IMR-90 (cell line): ENCODE results near the gene CLDN10. TPM values are rescaled to one million over a fixed set of nuclear protein-coding genes. Genes with fewer than 3 reads are reported as not detected.

Source experiments
- ATAC-seq: fragments of 200-7000 bp; cut with Tn5 transposase; 2 replicates; pipeline ENCODE4 v1.9.1; 2020; ENCODE audit warnings: low read depth, mild to moderate bottlenecking, moderate library complexity
- BruUV-seq: library from RNA; stranded (reverse); fragments of 400-500 nt; replicated peaks from 2 replicates; lab custom pipeline; 2021; lab: Mats Ljungman, UMichigan
- CTCF ChIA-PET: fragments of 300-600 bp; formaldehyde crosslinking; extraction: SDS; loops from one replicate; lab custom pipeline; 2021; ENCODE audit warnings: antibody characterized with exemption; lab: Yijun Ruan, JAX
- POLR2A ChIA-PET: fragments of 300-600 bp; sonication (Branson Sonifier 250); formaldehyde crosslinking; loops from one replicate; lab custom pipeline; 2022; ENCODE audit warnings: antibody characterized with exemption; ENCODE audit not compliant: unreplicated experiment; lab: Charles Lee
- DNase-seq: peaks from one replicate; pipeline ENCODE4 v3.0.0; 2013
- H2AFZ ChIP-seq: replicated peaks from 2 replicates; pipeline ENCODE3; 2013; ENCODE audit warnings: low read length, mild to moderate bottlenecking; ENCODE audit not compliant: poor library complexity
- H2AK5ac ChIP-seq: 2 replicates; pipeline ENCODE4 v1.6.1; 2013; ENCODE audit warnings: low read depth, low read length, inconsistent platforms
- H2AK9ac ChIP-seq: replicated peaks from 2 replicates; pipeline ENCODE3; 2013; ENCODE audit warnings: mild to moderate bottlenecking, low read depth, low read length, moderate library complexity; ENCODE audit not compliant: poor library complexity
- H2BK120ac ChIP-seq: 2 replicates; pipeline ENCODE4 v1.6.1; 2013; ENCODE audit warnings: low read depth, low read length, inconsistent platforms
- H2BK15ac ChIP-seq: 3 replicates; pipeline ENCODE4 v1.6.1; 2013; ENCODE audit warnings: low read depth, low read length, inconsistent platforms
- H2BK20ac ChIP-seq: 2 replicates; pipeline ENCODE4 v1.6.1; 2013; ENCODE audit warnings: low read depth, mild to moderate bottlenecking, inconsistent platforms, low read length, moderate library complexity
- H2BK5ac ChIP-seq: 2 replicates; pipeline ENCODE4 v1.6.1; 2013; ENCODE audit warnings: mild to moderate bottlenecking, low read depth, low read length, inconsistent platforms; ENCODE audit not compliant: poor library complexity, severe bottlenecking
- H3K14ac ChIP-seq: replicated peaks from 2 replicates; pipeline ENCODE4 v1.6.1; 2013; ENCODE audit warnings: low read depth, low read length, inconsistent platforms
- H3K18ac ChIP-seq: 2 replicates; pipeline ENCODE4 v1.6.1; 2013; ENCODE audit warnings: low read depth, low read length, control low read depth
- H3K23ac ChIP-seq: 2 replicates; pipeline ENCODE4 v1.6.1; 2013; ENCODE audit warnings: low read depth, low read length, inconsistent platforms
- H3K27ac ChIP-seq: 2 replicates; pipeline ENCODE4 v1.5.1; 2013; ENCODE audit warnings: mild to moderate bottlenecking, control low read depth, low read length; ENCODE audit not compliant: insufficient read depth
- H3K27me3 ChIP-seq: 2 replicates; pipeline ENCODE4 v1.6.1; 2013; ENCODE audit warnings: low read length; ENCODE audit not compliant: control insufficient read depth, insufficient read depth
- H3K36me3 ChIP-seq: 2 replicates; pipeline ENCODE4 v1.6.1; 2013; ENCODE audit warnings: low read length, mixed read lengths; ENCODE audit not compliant: control insufficient read depth, insufficient read depth
- H3K4ac ChIP-seq: 2 replicates; pipeline ENCODE4 v1.6.1; 2013; ENCODE audit warnings: low read depth, low read length, inconsistent platforms
- H3K4me1 ChIP-seq: 2 replicates; pipeline ENCODE4 v1.6.1; 2013; ENCODE audit warnings: low read length, mixed read lengths; ENCODE audit not compliant: control insufficient read depth, insufficient read depth
- H3K4me2 ChIP-seq: 2 replicates; pipeline ENCODE4 v1.6.1; 2013; ENCODE audit warnings: low read depth, mild to moderate bottlenecking, control low read depth, low read length, moderate library complexity
- H3K4me3 ChIP-seq: 2 replicates; pipeline ENCODE4 v1.5.1; 2013; ENCODE audit warnings: low read depth, mild to moderate bottlenecking, control low read depth, low read length, moderate library complexity; ENCODE audit not compliant: insufficient read depth
- H3K56ac ChIP-seq: 2 replicates; pipeline ENCODE4 v1.6.1; 2013; ENCODE audit warnings: low read length, inconsistent platforms; ENCODE audit not compliant: insufficient read depth; ENCODE audit errors: extremely low read depth
- H3K79me1 ChIP-seq, 2 experiments: 2 replicates each; pipeline ENCODE4 v1.6.1; 2013; ENCODE audit warnings: low read length in 2 of 2, inconsistent platforms in 1 of 2, low read depth in 1 of 2
- H3K9ac ChIP-seq: 2 replicates; pipeline ENCODE4 v1.6.1; 2013; ENCODE audit warnings: low read depth, low read length, control low read depth
- H3K9me1 ChIP-seq: 2 replicates; pipeline ENCODE4 v1.6.1; 2013; ENCODE audit warnings: low read length, inconsistent platforms; ENCODE audit not compliant: insufficient read depth
- H3K9me3 ChIP-seq: 2 replicates; pipeline ENCODE4 v1.6.1; 2013; ENCODE audit warnings: low read length; ENCODE audit not compliant: control insufficient read depth, insufficient read depth
- H4K20me1 ChIP-seq: 2 replicates; pipeline ENCODE4 v1.6.1; 2013; ENCODE audit warnings: low read length, inconsistent platforms; ENCODE audit not compliant: insufficient read depth
- H4K5ac ChIP-seq: 2 replicates; pipeline ENCODE4 v1.6.1; 2013; ENCODE audit warnings: mild to moderate bottlenecking, low read depth, low read length, control low read depth
- H4K8ac ChIP-seq, 2 experiments: 2 replicates each; pipeline ENCODE4 v1.6.1; 2013; ENCODE audit warnings: low read depth in 2 of 2, low read length in 2 of 2, control low read depth in 1 of 2, inconsistent platforms in 1 of 2
- H4K91ac ChIP-seq: 2 replicates; pipeline ENCODE4 v1.6.1; 2013; ENCODE audit warnings: low read depth, low read length, inconsistent platforms; ENCODE audit not compliant: insufficient read depth
- BHLHE40 ChIP-seq: fragments of 150-350 bp; IDR thresholded peaks from 2 replicates; pipeline ENCODE4 v1.6.1; 2016; ENCODE audit warnings: mild to moderate bottlenecking, low read depth, low read length
- CEBPB ChIP-seq: IDR thresholded peaks from 2 replicates; pipeline ENCODE4 v1.6.1; 2012; ENCODE audit warnings: low read depth, low read length, improper control_type of control experiment
- CHD1 ChIP-seq: IDR thresholded peaks from 2 replicates; pipeline ENCODE4 v1.6.1; 2012; ENCODE audit warnings: low read depth, low read length, improper control_type of control experiment
- CTCF ChIP-seq: conservative IDR thresholded peaks from 2 replicates; pipeline ENCODE4 v1.5.1; 2012; ENCODE audit warnings: mild to moderate bottlenecking, low read depth, low read length, improper control_type of control experiment
- FOS ChIP-seq: fragments of 150-350 bp; IDR thresholded peaks from 2 replicates; pipeline ENCODE4 v1.6.1; 2016; ENCODE audit warnings: low read depth, low read length
- MAFK ChIP-seq: IDR thresholded peaks from 2 replicates; pipeline ENCODE4 v1.6.1; 2012; ENCODE audit warnings: low read depth, low read length, improper control_type of control experiment
- MAZ ChIP-seq: IDR thresholded peaks from 2 replicates; pipeline ENCODE4 v1.6.1; 2012; ENCODE audit warnings: low read depth, mild to moderate bottlenecking, low read length, improper control_type of control experiment, moderate library complexity, borderline replicate concordance
- MXI1 ChIP-seq: IDR thresholded peaks from 2 replicates; pipeline ENCODE4 v1.6.1; 2012; ENCODE audit warnings: low read depth, mild to moderate bottlenecking, low read length, moderate library complexity, borderline replicate concordance
- NFE2L2 ChIP-seq: fragments of 150-350 bp; IDR thresholded peaks from 2 replicates; pipeline ENCODE4 v1.6.1; 2016; ENCODE audit warnings: low read depth, mild to moderate bottlenecking, low read length
- POLR2A ChIP-seq: IDR thresholded peaks from 2 replicates; pipeline ENCODE4 v1.6.1; 2012; ENCODE audit warnings: mild to moderate bottlenecking, low read depth, low read length
- RAD21 ChIP-seq: IDR thresholded peaks from 2 replicates; pipeline ENCODE4 v1.6.1; 2012; ENCODE audit warnings: low read length, improper control_type of control experiment
- RCOR1 ChIP-seq: IDR thresholded peaks from 2 replicates; pipeline ENCODE4 v1.6.1; 2012; ENCODE audit warnings: mild to moderate bottlenecking, low read length, improper control_type of control experiment; ENCODE audit not compliant: insufficient replicate concordance
- RFX5 ChIP-seq: IDR thresholded peaks from 2 replicates; pipeline ENCODE4 v1.8.0; 2012; ENCODE audit warnings: low read depth, mild to moderate bottlenecking, low read length, moderate library complexity
- SMC3 ChIP-seq: fragments of 150-350 bp; IDR thresholded peaks from 2 replicates; pipeline ENCODE4 v1.6.1; 2016; ENCODE audit warnings: low read depth, mild to moderate bottlenecking, antibody characterized with exemption, low read length, moderate library complexity
- WGBS, 2 experiments: methylation state at CpG; one replicate each; pipeline versions ENCODE4 v1.1.5 to v1.1.7; 2013; ENCODE audit warnings: missing lambda C conversion rate in 2 of 2; ENCODE audit not compliant: insufficient read length in 1 of 2; ENCODE audit errors: extremely low coverage in 2 of 2; 5-methylcytosine and 5-hydroxymethylcytosine counted together
- dilution Hi-C: fragments of 300-500 bp; cut with HindIII; formaldehyde crosslinking; loops from one replicate; pipeline ENCODE4 v1.14.3; 2018; ENCODE audit warnings: low sequenced_read_pairs; ENCODE audit not compliant: unreplicated experiment
- in situ Hi-C: fragments of 300-500 bp; cut with MboI; formaldehyde crosslinking; loops from 3 replicates; pipeline ENCODE4 v1.14.3; 2019; ENCODE audit warnings: low sequenced_read_pairs, inconsistent platforms, mixed read lengths
- intact Hi-C: fragments of 100-400 bp; cut with micrococcal nuclease; formaldehyde crosslinking; loops from 2 replicates; pipeline ENCODE4 v1.10.0; 2022
- polyA plus RNA-seq, 3 experiments: library from polyadenylated mRNA; depleted of rRNA; stranded (reverse); fragments of >200 nt; gene quantifications; 2 replicates each; pipeline ENCODE4 v1.2.3, GENCODE V29; 2012; ENCODE audit warnings: low replicate concordance in 1 of 3
- total RNA-seq: library from RNA; depleted of rRNA; stranded (reverse); fragments of >200 nt; gene quantifications from 2 replicates; pipeline ENCODE4 v1.2.3, GENCODE V29; 2012
- TF ChIP-seq, protein P1 (sequence below): fragments of 150-350 bp; IDR thresholded peaks from 2 replicates; pipeline ENCODE4 v1.6.1; 2017; ENCODE audit warnings: mild to moderate bottlenecking, antibody characterized with exemption, low read length, low read depth
- TF ChIP-seq, protein P2 (sequence below): fragments of 150-350 bp; IDR thresholded peaks from 2 replicates; pipeline ENCODE4 v1.6.1; 2016; ENCODE audit warnings: low read depth, mild to moderate bottlenecking, low read length, moderate library complexity, borderline replicate concordance

CLDN10 gene
- total and polyA plus RNA-seq, 2 of the 4 experiments (the other 2 are of a cell fraction) = not detected

DNA sequence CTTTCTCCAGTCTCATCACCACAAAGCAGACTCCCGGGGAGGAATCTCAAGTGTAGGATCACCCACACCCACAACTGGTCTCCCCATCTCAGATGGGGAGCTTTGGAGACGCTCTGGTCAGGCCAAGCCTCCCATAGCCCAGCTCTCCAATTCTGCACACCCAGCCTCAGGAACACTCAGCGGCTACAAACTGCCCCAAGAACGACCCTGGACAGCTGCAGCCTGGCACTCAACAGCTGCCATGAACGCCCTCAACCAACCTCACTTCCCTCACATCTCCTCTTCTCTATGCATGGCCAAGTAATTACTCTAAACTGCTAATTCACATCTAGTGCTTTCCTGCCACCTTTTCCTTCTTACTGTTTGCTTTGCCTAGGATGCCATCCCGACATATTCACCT lies 49.4 kb downstream of the CLDN10 start:
- Histone ChIP-seq H2AFZ (no peak overlapping the region), H3K4me2 (no peak overlapping the region), H2BK120ac (no peak overlapping the region), H4K8ac (no peak overlapping the region), H3K23ac (no peak overlapping the region), H2BK15ac (no peak overlapping the region), H3K4ac (no peak overlapping the region), H3K79me1 (no peaks in the 10 kb centered on the region), H3K14ac (no peak overlapping the region; the same call in 1 of the 2 replicates), H3K4me3 (no peak overlapping the region), H3K27me3 (no peaks in the 10 kb centered on the region), H3K36me3 (peaks cover 34% of the 10 kb centered on the region), H2AK5ac (no peak overlapping the region), H3K9me1 (peaks cover 15% of the 10 kb centered on the region), H3K27ac (no peak overlapping the region), H2AK9ac (no peak overlapping the region), H2BK5ac (no peak overlapping the region), H4K5ac (no peak overlapping the region), H3K4me1 (peaks cover 2% of the 10 kb centered on the region; the same call in 1 of the 2 replicates), H4K20me1 (peaks cover 3% of the 10 kb centered on the region; the same call in 1 of the 2 replicates), H4K91ac (no peak overlapping the region), H3K56ac (no peak overlapping the region), H3K18ac (no peak overlapping the region), H3K9me3 (no peaks in the 10 kb centered on the region), H2BK20ac (no peak overlapping the region), H3K9ac (no peak overlapping the region)
- dilution Hi-C loops = no loop called here
- intact Hi-C loops = no loop called here
- ATAC-seq (no peak), DNase-seq (no peak)
- TF ChIP-seq, protein P1, sequence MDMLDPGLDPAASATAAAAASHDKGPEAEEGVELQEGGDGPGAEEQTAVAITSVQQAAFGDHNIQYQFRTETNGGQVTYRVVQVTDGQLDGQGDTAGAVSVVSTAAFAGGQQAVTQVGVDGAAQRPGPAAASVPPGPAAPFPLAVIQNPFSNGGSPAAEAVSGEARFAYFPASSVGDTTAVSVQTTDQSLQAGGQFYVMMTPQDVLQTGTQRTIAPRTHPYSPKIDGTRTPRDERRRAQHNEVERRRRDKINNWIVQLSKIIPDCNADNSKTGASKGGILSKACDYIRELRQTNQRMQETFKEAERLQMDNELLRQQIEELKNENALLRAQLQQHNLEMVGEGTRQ = no peak
- no peak for TF ChIP-seq MXI1
- TF ChIP-seq FOS = no peak
- no peak for TF ChIP-seq RFX5
- no peak for TF ChIP-seq BHLHE40
- no peak for TF ChIP-seq CHD1
- TF ChIP-seq POLR2A = no peak
- no peak for TF ChIP-seq RCOR1
- TF ChIP-seq NFE2L2 = no peak
- TF ChIP-seq MAFK = no peak
- TF ChIP-seq MAZ = no peak
- TF ChIP-seq, protein P2, sequence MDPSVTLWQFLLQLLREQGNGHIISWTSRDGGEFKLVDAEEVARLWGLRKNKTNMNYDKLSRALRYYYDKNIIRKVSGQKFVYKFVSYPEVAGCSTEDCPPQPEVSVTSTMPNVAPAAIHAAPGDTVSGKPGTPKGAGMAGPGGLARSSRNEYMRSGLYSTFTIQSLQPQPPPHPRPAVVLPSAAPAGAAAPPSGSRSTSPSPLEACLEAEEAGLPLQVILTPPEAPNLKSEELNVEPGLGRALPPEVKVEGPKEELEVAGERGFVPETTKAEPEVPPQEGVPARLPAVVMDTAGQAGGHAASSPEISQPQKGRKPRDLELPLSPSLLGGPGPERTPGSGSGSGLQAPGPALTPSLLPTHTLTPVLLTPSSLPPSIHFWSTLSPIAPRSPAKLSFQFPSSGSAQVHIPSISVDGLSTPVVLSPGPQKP = no peak
- no peak for TF ChIP-seq SMC3
- TF ChIP-seq CEBPB = no peak
- no peak for TF ChIP-seq RAD21
- TF ChIP-seq CTCF = no peak
- CTCF ChIA-PET = interaction anchor here (0.6 to 1.1 kb wide), 2 partner anchors 8 to 16 kb away, joined by 3 to 4 read pairs; no protein-coding TSS in a partner anchor
- in situ Hi-C loops = no loop called here
- POLR2A ChIA-PET = no interaction called here
- 72% methylated on average over 5 of the region's 6 CpGs; no CpG with 5 or more reads in 1 of the 2 experiments for WGBS, 2 experiments
- BruUV-seq = no TSS peak
